HepG2 (cell line): Measurements from ENCODE around the gene BCAS1. TPM values are rescaled to one million over a fixed set of nuclear protein-coding genes. Genes with fewer than 3 reads are reported as not detected.

Source experiments
- ATAC-seq: fragments of 200-7000 bp; cut with Tn5 transposase; 3 replicates; pipeline ENCODE4 v1.9.1; 2020; ENCODE audit warnings: mild to moderate bottlenecking, moderate library complexity
- BruUV-seq: library from RNA; stranded (reverse); fragments of 400-500 nt; replicated peaks from 2 replicates; lab custom pipeline; 2021; lab: Mats Ljungman, UMichigan
- CTCF ChIA-PET: fragments of 300-600 bp; formaldehyde crosslinking; extraction: SDS; loops from one replicate; lab custom pipeline; 2021; ENCODE audit warnings: low total read pairs, inconsistent platforms, low intra/inter-chr PET ratio; lab: Yijun Ruan, JAX
- POLR2A ChIA-PET: fragments of 350-600 bp; sonication (Branson Sonifier 250); formaldehyde crosslinking; loops from one replicate; lab custom pipeline; 2020; ENCODE audit warnings: antibody characterized with exemption, inconsistent platforms; lab: Yijun Ruan, JAX
- DNase-seq: peaks from one replicate; pipeline ENCODE4 v3.0.0-alpha.2; 2015; ENCODE audit warnings: low spot score
- FAIRE-seq: peaks from 3 replicates; lab custom pipeline; 2011; peaks lifted over from hg19 to GRCh38; lab: Jason Lieb, UNC
- H2AFZ ChIP-seq: one replicate; pipeline ENCODE4 v1.6.1; 2011; ENCODE audit warnings: low read length, inconsistent platforms
- H3K27ac ChIP-seq: fragments of 300-600 bp; 3 replicates; pipeline ENCODE4 v1.8.0; 2011; ENCODE audit warnings: mixed run types, mild to moderate bottlenecking, mixed read lengths, low read length, inconsistent platforms; ENCODE audit not compliant: insufficient read depth; ENCODE audit errors: extremely low read length
- H3K27me3 ChIP-seq, 2 experiments: fragments of 200-600 bp in 1 of 2; 2 replicates in 1 of 2; 3 replicates in 1 of 2; pipeline versions ENCODE4 v1.6.0 to v1.8.0; 2011; ENCODE audit warnings: low read length in 2 of 2, mild to moderate bottlenecking in 2 of 2, moderate library complexity in 2 of 2, inconsistent platforms in 1 of 2; ENCODE audit not compliant: insufficient read depth in 2 of 2, control insufficient read depth in 1 of 2
- H3K36me3 ChIP-seq, 2 experiments: fragments of 200-600 bp in 1 of 2; replicated peaks in 1 of 2; 2 replicates in 1 of 2; 3 replicates in 1 of 2; pipeline versions ENCODE4 v1.5.1 to v1.8.0; 2011; ENCODE audit warnings: low read length in 2 of 2, inconsistent platforms in 1 of 2; ENCODE audit not compliant: insufficient read depth in 2 of 2, control insufficient read depth in 1 of 2
- H3K4me1 ChIP-seq: 2 replicates; pipeline ENCODE4 v1.5.1; 2012; ENCODE audit warnings: low read length, inconsistent platforms; ENCODE audit not compliant: insufficient read depth
- H3K4me2 ChIP-seq: 2 replicates; pipeline ENCODE4 v1.6.0; 2011; ENCODE audit warnings: low read depth, low read length, inconsistent platforms
- H3K4me3 ChIP-seq, 3 experiments: fragments of 200-600 bp in 1 of 3; sonication (generic), shearing (Covaris generic) in 1 of 3; replicated peaks in 1 of 3; 2 replicates each; pipeline ENCODE4 v1.5.1; 2011 to 2016; ENCODE audit warnings: low read length in 3 of 3, inconsistent platforms in 2 of 3, low read depth in 2 of 3, mild to moderate bottlenecking in 2 of 3, control low read depth in 1 of 3, mixed read lengths in 1 of 3; ENCODE audit not compliant: insufficient read depth in 1 of 3
- H3K79me2 ChIP-seq: one replicate; pipeline ENCODE4 v1.6.1; 2011; ENCODE audit warnings: low read length, inconsistent platforms; ENCODE audit not compliant: insufficient read depth
- H3K9ac ChIP-seq: 2 replicates; pipeline ENCODE4 v1.6.0; 2011; ENCODE audit warnings: mild to moderate bottlenecking, low read depth, low read length, inconsistent platforms; ENCODE audit not compliant: insufficient read depth
- H3K9me3 ChIP-seq: 2 replicates; pipeline ENCODE4 v1.5.1; 2012; ENCODE audit warnings: mild to moderate bottlenecking, low read length
- H4K20me1 ChIP-seq: 2 replicates; pipeline ENCODE4 v1.6.0; 2011; ENCODE audit warnings: inconsistent platforms, mild to moderate bottlenecking, low read length, moderate library complexity; ENCODE audit not compliant: insufficient read depth
- CHCHD3 ChIP-seq: sonication (generic); formaldehyde crosslinking; IDR thresholded peaks from 2 replicates; pipeline ENCODE4 v1.8.0; 2022; ENCODE audit warnings: mild to moderate bottlenecking, missing genetic modification reagents, moderate library complexity
- CREM ChIP-seq, 2 experiments: sonication (generic) in 1 of 2; formaldehyde crosslinking in 1 of 2; IDR thresholded peaks; 2 replicates each; pipeline versions ENCODE4 v1.4.0 to v1.6.1; 2016 to 2020; ENCODE audit warnings: antibody characterized with exemption in 1 of 2, mild to moderate bottlenecking in 1 of 2, missing genetic modification reagents in 1 of 2
- ETV6 ChIP-seq: sonication (generic); formaldehyde crosslinking; conservative IDR thresholded peaks from 2 replicates; pipeline ENCODE4 v1.4.0; 2020; ENCODE audit warnings: missing genetic modification reagents
- FOXC1 ChIP-seq: sonication (generic); formaldehyde crosslinking; IDR thresholded peaks from 2 replicates; pipeline ENCODE4 v1.8.0; 2022; ENCODE audit warnings: mild to moderate bottlenecking, missing genetic modification reagents, borderline replicate concordance
- MIXL1 ChIP-seq: IDR thresholded peaks from 2 replicates; pipeline ENCODE4 v1.6.1; 2016
- SMC3 ChIP-seq: IDR thresholded peaks from 2 replicates; pipeline ENCODE4 v1.6.1; 2011; ENCODE audit warnings: low read length, improper control_type of control experiment
- STAG1 ChIP-seq: sonication (generic); formaldehyde crosslinking; IDR thresholded peaks from 2 replicates; pipeline ENCODE4 v1.4.0; 2020; ENCODE audit warnings: missing genetic modification reagents
- ZNF276 ChIP-seq: sonication (generic); formaldehyde crosslinking; IDR thresholded peaks from 2 replicates; pipeline ENCODE4 v1.4.0; 2020; ENCODE audit warnings: mild to moderate bottlenecking, low read depth, missing genetic modification reagents
- ZNF850 ChIP-seq: sonication (generic); formaldehyde crosslinking; conservative IDR thresholded peaks from 2 replicates; pipeline ENCODE4 v1.9.0; 2021; ENCODE audit warnings: mild to moderate bottlenecking, missing genetic modification reagents
- WGBS: methylation state at CpG from one replicate; pipeline ENCODE4 v1.1.6; 2017; ENCODE audit warnings: low lambda C conversion rate; 5-methylcytosine and 5-hydroxymethylcytosine counted together
- in situ Hi-C: cut with HindIII; loops from 2 replicates; pipeline ENCODE4 v1.10.0; 2017; ENCODE audit warnings: low pct_unique_long_range_greater_than_20kb; ENCODE audit not compliant: extremely low pct_ligation_motif_present
- intact Hi-C: fragments of 100-400 bp; cut with micrococcal nuclease; formaldehyde crosslinking; loops from one replicate; pipeline ENCODE4 v1.10.0; 2022; ENCODE audit not compliant: unreplicated experiment
- polyA plus RNA-seq, 8 experiments: library from polyadenylated mRNA; depleted of rRNA in 3 of 8; stranded (reverse) in 7 of 8; unstranded in 1 of 8; fragments of >200 nt; fragmentation: Illumina TruSeq in 4 of 8; extraction: Trizol in 4 of 8; gene quantifications; 2 replicates each; pipeline versions ENCODE4 v1.2.1 to v1.2.3, GENCODE V29; 2011 to 2016; ENCODE audit warnings: low read depth in 4 of 8, missing spikeins in 1 of 8, mixed read lengths in 1 of 8; ENCODE audit not compliant: insufficient read depth in 1 of 8
- total RNA-seq, 5 experiments: library from RNA; depleted of rRNA; stranded (reverse); fragments of >200 nt; fragmentation: Illumina TruSeq; extraction: Trizol; gene quantifications; 2 replicates each; pipeline ENCODE4 v1.2.3, GENCODE V29; 2016; ENCODE audit warnings: low read depth in 1 of 5
- TF ChIP-seq, protein P1 (sequence below): sonication (generic); formaldehyde crosslinking; IDR thresholded peaks from 2 replicates; pipeline ENCODE4 v1.4.0; 2020; ENCODE audit warnings: missing genetic modification reagents, mild to moderate bottlenecking, borderline replicate concordance
- TF ChIP-seq, protein P2 (sequence below): IDR thresholded peaks from 2 replicates; pipeline ENCODE4 v1.6.1; 2012; ENCODE audit warnings: low read depth, low read length, improper control_type of control experiment
- TF ChIP-seq, protein P3 (sequence below): sonication (generic); formaldehyde crosslinking; IDR thresholded peaks from 2 replicates; pipeline ENCODE4 v1.5.0; 2020; ENCODE audit warnings: mild to moderate bottlenecking, missing genetic modification reagents, moderate library complexity
- TF ChIP-seq, protein P4 (sequence below), 2 experiments: fragments of 450-650 bp in 1 of 2; sonication (generic) in 1 of 2; formaldehyde crosslinking; IDR thresholded peaks; 2 replicates each; pipeline versions ENCODE4 v1.5.0 to v1.8.0; 2020 to 2022; ENCODE audit warnings: mild to moderate bottlenecking in 1 of 2, missing genetic modification reagents in 1 of 2

BCAS1 gene
- total and polyA plus RNA-seq, 2 of the 13 experiments (the other 11 are each of a cell fraction or from before 2014, with no cell fraction given): 0.55 to 0.91 TPM

- CTCF ChIA-PET: interaction anchor here (1.6 to 7.4 kb wide), 2 partner anchors 256 to 365 kb away, joined by 5 to 107 read pairs; no protein-coding TSS in a partner anchor
- Histone ChIP-seq H3K9ac (no peak overlapping the region), H3K79me2 (no peaks in the 10 kb centered on the region), H3K27ac (no peak overlapping the region), H4K20me1 (no peaks in the 10 kb centered on the region), H3K27me3 (no peaks in the 10 kb centered on the region), H3K9me3 (no peaks in the 10 kb centered on the region), H3K4me3 (no peak overlapping the region), H3K4me1 (peaks cover 63% of the 10 kb centered on the region), H3K36me3 (no peaks in the 10 kb centered on the region), H3K4me2 (peak overlapping the region; percentile 57; the same call in 1 of the 2 replicates), H2AFZ (no peak overlapping the region)
- 50% methylated on average over 11 of the region's 11 CpGs for WGBS
- in situ Hi-C loops: loop anchor here (5.0 kb wide), 3 partner anchors 254 to 531 kb away; no protein-coding TSS in a partner anchor
- ATAC-seq (no peak), DNase-seq (peak; percentile 34), FAIRE-seq (no peak)
- no TSS peak for BruUV-seq
- intact Hi-C loops: loop anchor here (1.0 kb wide), 1 partner anchor 119 kb away; no protein-coding TSS in a partner anchor
- POLR2A ChIA-PET: interaction anchor here (1.4 to 1.5 kb wide), 3 partner anchors 28 to 364 kb away, joined by 3 to 6 read pairs (median 4); no protein-coding TSS in a partner anchor
- no peak for TF ChIP-seq CHCHD3 (CRISPR knock-in tag)
- TF ChIP-seq, protein P1, sequence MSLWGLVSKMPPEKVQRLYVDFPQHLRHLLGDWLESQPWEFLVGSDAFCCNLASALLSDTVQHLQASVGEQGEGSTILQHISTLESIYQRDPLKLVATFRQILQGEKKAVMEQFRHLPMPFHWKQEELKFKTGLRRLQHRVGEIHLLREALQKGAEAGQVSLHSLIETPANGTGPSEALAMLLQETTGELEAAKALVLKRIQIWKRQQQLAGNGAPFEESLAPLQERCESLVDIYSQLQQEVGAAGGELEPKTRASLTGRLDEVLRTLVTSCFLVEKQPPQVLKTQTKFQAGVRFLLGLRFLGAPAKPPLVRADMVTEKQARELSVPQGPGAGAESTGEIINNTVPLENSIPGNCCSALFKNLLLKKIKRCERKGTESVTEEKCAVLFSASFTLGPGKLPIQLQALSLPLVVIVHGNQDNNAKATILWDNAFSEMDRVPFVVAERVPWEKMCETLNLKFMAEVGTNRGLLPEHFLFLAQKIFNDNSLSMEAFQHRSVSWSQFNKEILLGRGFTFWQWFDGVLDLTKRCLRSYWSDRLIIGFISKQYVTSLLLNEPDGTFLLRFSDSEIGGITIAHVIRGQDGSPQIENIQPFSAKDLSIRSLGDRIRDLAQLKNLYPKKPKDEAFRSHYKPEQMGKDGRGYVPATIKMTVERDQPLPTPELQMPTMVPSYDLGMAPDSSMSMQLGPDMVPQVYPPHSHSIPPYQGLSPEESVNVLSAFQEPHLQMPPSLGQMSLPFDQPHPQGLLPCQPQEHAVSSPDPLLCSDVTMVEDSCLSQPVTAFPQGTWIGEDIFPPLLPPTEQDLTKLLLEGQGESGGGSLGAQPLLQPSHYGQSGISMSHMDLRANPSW (CRISPR knock-in tag): peak; percentile 48; the same call in 1 of the 2 replicates
- no peak for TF ChIP-seq ETV6 (CRISPR knock-in tag)
- peak; percentile 6; the same call in 1 of the 2 replicates for TF ChIP-seq CREM (IDR thresholded peaks at IDR 0.05)
- no peak for TF ChIP-seq CREM (CRISPR knock-in tag; IDR thresholded peaks at IDR 0.05)
- TF ChIP-seq STAG1: peak; percentile 72
- no peak for TF ChIP-seq ZNF276 (CRISPR knock-in tag)
- TF ChIP-seq FOXC1 (CRISPR knock-in tag): no peak
- TF ChIP-seq, protein P2, sequence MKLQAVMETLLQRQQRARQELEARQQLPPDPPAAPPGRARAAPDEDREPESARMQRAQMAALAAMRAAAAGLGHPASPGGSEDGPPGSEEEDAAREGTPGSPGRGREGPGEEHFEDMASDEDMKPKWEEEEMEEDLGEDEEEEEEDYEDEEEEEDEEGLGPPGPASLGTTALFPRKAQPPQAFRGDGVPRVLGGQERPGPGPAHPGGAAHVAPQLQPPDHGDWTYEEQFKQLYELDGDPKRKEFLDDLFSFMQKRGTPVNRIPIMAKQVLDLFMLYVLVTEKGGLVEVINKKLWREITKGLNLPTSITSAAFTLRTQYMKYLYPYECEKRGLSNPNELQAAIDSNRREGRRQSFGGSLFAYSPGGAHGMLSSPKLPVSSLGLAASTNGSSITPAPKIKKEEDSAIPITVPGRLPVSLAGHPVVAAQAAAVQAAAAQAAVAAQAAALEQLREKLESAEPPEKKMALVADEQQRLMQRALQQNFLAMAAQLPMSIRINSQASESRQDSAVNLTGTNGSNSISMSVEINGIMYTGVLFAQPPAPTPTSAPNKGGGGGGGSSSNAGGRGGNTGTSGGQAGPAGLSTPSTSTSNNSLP: 0 out of 2 replicates have a peak, but pooled peaks have one; percentile 66
- TF ChIP-seq, protein P3, sequence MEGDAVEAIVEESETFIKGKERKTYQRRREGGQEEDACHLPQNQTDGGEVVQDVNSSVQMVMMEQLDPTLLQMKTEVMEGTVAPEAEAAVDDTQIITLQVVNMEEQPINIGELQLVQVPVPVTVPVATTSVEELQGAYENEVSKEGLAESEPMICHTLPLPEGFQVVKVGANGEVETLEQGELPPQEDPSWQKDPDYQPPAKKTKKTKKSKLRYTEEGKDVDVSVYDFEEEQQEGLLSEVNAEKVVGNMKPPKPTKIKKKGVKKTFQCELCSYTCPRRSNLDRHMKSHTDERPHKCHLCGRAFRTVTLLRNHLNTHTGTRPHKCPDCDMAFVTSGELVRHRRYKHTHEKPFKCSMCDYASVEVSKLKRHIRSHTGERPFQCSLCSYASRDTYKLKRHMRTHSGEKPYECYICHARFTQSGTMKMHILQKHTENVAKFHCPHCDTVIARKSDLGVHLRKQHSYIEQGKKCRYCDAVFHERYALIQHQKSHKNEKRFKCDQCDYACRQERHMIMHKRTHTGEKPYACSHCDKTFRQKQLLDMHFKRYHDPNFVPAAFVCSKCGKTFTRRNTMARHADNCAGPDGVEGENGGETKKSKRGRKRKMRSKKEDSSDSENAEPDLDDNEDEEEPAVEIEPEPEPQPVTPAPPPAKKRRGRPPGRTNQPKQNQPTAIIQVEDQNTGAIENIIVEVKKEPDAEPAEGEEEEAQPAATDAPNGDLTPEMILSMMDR (CRISPR knock-in tag): peak; percentile 55
- TF ChIP-seq ZNF850 (CRISPR knock-in tag): no peak
- TF ChIP-seq, protein P4, sequence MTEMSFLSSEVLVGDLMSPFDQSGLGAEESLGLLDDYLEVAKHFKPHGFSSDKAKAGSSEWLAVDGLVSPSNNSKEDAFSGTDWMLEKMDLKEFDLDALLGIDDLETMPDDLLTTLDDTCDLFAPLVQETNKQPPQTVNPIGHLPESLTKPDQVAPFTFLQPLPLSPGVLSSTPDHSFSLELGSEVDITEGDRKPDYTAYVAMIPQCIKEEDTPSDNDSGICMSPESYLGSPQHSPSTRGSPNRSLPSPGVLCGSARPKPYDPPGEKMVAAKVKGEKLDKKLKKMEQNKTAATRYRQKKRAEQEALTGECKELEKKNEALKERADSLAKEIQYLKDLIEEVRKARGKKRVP (CRISPR knock-in tag; IDR thresholded peaks at IDR 0.05): 0 out of 4 replicates have a peak, but pooled peaks of 1 of the 2 experiments have one; percentile 31
- no peak for TF ChIP-seq MIXL1
- TF ChIP-seq SMC3: peak; percentile 73
Measured at GRCh38 chr20:53943522-53944291, 126.7 kb downstream of the BCAS1 start.
